Measurements from ENCODE around the gene PCNX2.

PCNX2 gene

DNA sequence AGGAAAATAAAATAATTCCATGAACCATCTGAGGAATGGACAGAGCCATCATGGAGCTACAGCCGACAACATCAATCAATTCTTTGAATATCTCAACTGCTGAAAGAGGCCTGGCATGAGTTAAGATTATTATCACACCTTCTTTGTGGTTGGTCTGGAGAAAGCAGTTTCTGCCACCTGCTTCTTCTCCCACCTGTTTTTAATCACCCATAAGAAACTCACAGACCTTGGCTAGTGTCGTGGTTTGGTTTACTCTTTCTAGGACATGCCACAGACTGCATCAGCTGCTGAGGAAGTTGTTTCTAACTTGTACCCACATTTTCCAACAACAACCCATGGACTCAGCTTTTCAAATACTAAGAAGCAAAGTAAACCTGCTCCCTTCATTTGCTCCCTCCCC is 279.6 kb downstream of the PCNX2 start:
- DNase-seq (ENCODE audit: low read depth, low spot score), result no peak
- CTCF ChIA-PET, result interaction anchor here (1.5 kb wide), 1 partner anchor 9 kb away, joined by 4 read pairs; no protein-coding TSS in a partner anchor
- POLR2A ChIA-PET, result interaction anchor here (0.6 kb wide), 1 partner anchor 97 kb away, joined by 3 read pairs; no protein-coding TSS in a partner anchor
- no peak overlapping the region for H3K4me3 ChIP-seq (ENCODE audit: low read depth, low read length)
- TF ChIP-seq, protein P1, sequence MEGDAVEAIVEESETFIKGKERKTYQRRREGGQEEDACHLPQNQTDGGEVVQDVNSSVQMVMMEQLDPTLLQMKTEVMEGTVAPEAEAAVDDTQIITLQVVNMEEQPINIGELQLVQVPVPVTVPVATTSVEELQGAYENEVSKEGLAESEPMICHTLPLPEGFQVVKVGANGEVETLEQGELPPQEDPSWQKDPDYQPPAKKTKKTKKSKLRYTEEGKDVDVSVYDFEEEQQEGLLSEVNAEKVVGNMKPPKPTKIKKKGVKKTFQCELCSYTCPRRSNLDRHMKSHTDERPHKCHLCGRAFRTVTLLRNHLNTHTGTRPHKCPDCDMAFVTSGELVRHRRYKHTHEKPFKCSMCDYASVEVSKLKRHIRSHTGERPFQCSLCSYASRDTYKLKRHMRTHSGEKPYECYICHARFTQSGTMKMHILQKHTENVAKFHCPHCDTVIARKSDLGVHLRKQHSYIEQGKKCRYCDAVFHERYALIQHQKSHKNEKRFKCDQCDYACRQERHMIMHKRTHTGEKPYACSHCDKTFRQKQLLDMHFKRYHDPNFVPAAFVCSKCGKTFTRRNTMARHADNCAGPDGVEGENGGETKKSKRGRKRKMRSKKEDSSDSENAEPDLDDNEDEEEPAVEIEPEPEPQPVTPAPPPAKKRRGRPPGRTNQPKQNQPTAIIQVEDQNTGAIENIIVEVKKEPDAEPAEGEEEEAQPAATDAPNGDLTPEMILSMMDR (IDR thresholded peaks at IDR 0.05; ENCODE audit: insufficient read depth, low read length, missing control alignments), result no peak

DNA sequence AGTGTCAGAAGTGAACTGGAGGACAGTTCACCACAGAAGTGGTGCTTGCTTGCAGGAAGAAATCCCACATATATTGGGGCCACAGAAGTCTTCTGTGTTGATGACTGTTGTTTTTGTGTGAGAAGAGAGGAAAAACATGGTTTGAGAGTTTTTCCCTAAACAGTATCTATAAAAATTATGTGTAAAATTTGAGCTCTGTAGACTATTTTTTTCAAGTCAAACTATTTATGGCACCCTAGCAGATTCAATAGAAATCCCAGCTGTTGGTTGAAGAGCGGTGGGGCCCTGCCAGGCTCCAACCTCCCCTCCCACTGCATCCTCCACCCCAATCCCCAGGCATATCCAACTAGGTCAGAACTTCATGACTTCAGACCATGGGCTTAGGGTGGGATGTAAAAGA is 283.5 kb downstream of the PCNX2 start:
- no peak for DNase-seq (ENCODE audit: low read depth, low spot score)
- no peak overlapping the region for H3K4me3 ChIP-seq (ENCODE audit: low read depth, low read length)
- TF ChIP-seq, protein P1 (IDR thresholded peaks at IDR 0.05; ENCODE audit: insufficient read depth, low read length, missing control alignments), result no peak
- POLR2A ChIA-PET, result no interaction called here
- CTCF ChIA-PET, result no interaction called here

DNA sequence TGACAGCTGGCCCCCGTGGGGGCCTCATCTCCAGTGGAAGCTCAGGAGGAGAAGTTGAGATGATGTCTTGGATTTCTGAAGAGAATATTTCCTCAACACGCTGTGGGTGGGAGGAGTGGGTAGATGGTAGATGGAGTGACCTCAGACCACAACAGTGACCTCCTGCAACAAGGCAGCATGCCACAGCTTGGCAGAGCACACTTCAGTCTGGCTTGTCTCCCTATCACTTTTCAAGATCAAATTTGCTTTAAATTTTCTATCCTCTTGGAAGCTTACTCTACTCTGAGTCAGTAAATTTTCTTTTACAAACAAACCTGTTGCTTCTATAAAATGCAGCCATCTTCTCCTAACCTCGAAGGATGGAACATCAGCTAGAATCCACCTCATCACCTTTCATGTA is 285.4 kb downstream of the PCNX2 start:
- DNase-seq (ENCODE audit: low read depth, low spot score), result no peak
- H3K4me3 ChIP-seq (ENCODE audit: low read depth, low read length), result no peak overlapping the region
- ChIA-PET POLR2A (no interaction called here), CTCF (no interaction called here)
- TF ChIP-seq, protein P1 (IDR thresholded peaks at IDR 0.05; ENCODE audit: insufficient read depth, low read length, missing control alignments), result no peak

DNA sequence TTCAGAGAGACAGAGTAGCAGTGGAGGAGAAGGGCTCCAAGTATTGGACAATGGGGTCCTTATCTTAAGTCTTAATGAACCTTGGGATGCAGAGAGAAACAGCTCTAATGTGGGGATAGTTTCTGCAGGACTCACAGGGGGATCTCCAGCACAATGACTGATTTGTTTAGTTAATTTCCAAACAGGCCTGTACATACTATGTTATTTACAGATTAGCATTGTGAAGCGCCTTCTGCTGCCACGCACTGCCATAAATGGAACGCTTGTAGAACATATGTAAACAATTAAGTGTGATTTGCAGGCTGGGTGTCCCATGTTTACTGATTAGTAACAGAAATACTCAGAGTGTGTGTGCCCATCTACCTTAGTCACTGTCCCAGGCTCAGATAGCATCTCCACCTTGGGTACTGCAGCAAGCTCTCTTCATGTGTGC is 289.0 kb downstream of the PCNX2 start:
- TF ChIP-seq, protein P1 (IDR thresholded peaks at IDR 0.05; ENCODE audit: insufficient read depth, low read length, missing control alignments), result no peak
- no peak overlapping the region for H3K4me3 ChIP-seq (ENCODE audit: low read depth, low read length)
- DNase-seq (ENCODE audit: low read depth, low spot score), result no peak
- ChIA-PET POLR2A (no interaction called here), CTCF (interaction anchor here (0.9 to 1.6 kb wide), 3 partner anchors 10 to 19 kb away, joined by 3 to 6 read pairs (median 4); no protein-coding TSS in a partner anchor)

DNA sequence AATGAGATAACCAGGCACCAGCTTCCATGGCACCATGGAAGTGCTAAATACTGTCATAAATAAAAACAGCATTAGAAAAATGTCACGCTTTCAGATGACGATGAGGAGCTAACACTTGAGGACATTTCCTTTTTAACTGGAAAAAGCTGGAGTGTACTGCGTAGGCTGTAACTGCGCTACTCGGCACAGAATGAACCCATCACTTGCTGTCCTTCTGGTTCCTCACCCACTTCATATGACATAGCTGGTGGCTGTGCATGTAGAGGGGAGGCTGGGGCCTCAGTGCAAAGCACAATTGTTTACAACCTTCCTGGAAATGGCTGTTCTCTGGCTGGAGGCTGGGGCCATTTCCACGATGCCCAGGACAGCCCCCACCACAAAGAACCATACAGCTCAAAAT is 289.4 kb downstream of the PCNX2 start:
- DNase-seq (ENCODE audit: low read depth, low spot score), result no peak
- TF ChIP-seq, protein P1 (IDR thresholded peaks at IDR 0.05; ENCODE audit: insufficient read depth, low read length, missing control alignments), result no peak
- POLR2A ChIA-PET, result no interaction called here
- CTCF ChIA-PET, result interaction anchor here (0.9 to 1.6 kb wide), 3 partner anchors 10 to 19 kb away, joined by 3 to 6 read pairs (median 4); no protein-coding TSS in a partner anchor
- H3K4me3 ChIP-seq (ENCODE audit: low read depth, low read length), result no peak overlapping the region

DNA sequence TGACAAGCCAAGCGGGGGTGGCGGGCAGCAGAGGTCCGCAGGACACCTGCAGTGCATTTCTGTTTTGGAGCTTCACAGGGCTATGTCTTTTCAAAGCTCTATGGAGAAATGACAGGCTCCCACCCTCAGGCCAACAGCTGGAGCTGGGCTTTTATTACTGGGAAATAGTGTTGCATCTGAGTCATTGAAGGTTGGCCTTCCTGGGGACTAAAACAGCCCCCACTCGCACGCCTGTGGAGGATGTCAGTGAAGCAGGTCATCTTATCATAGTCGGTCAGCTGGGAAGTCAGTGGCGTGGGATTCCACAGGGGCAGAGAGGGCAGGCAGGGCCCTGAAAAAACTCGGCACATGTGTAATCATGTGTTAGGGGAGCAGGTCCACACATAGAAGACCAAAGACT is 289.8 kb downstream of the PCNX2 start:
- POLR2A ChIA-PET, result interaction anchor here (0.7 kb wide), 1 partner anchor 55 kb away, joined by 3 read pairs; no protein-coding TSS in a partner anchor
- no peak overlapping the region for H3K4me3 ChIP-seq (ENCODE audit: low read depth, low read length)
- TF ChIP-seq, protein P1 (IDR thresholded peaks at IDR 0.05; ENCODE audit: insufficient read depth, low read length, missing control alignments), result no peak
- CTCF ChIA-PET, result interaction anchor here (1.5 kb wide), 1 partner anchor 19 kb away, joined by 6 read pairs; no protein-coding TSS in a partner anchor
- DNase-seq (ENCODE audit: low read depth, low spot score), result no peak

Measured in AG04449 (cell line).